GM12892 (cell line): Measurements from ENCODE around the gene ANKRD44.
A peak's percentile ranks its signal among the peaks of the same experiment; 100 is the strongest.

Source experiments
- POLR2A ChIP-seq: IDR thresholded peaks from 2 replicates; pipeline ENCODE4 v1.6.1; 2011; ENCODE audit warnings: low read depth, low read length, control low read depth
- POLR2AphosphoS5 ChIP-seq: IDR thresholded peaks from 2 replicates; pipeline ENCODE4 v1.6.1; 2011; ENCODE audit warnings: low read depth, low read length, control low read depth
- TAF1 ChIP-seq: IDR thresholded peaks from 2 replicates; pipeline ENCODE4 v1.6.1; 2011; ENCODE audit warnings: low read depth, mild to moderate bottlenecking, control low read depth, low read length, borderline replicate concordance

GRCh38 chr2:197209742-197210408, 100.7 kb downstream of the ANKRD44 start:
- TF ChIP-seq POLR2A, result peak; percentile 32; the same call in 1 of the 2 replicates
- no peak for TF ChIP-seq TAF1
- no peak for TF ChIP-seq POLR2AphosphoS5
